ENCODE measurements around the gene CA4. TPM values are rescaled to one million over a fixed set of nuclear protein-coding genes. Genes with fewer than 3 reads are reported as not detected.

Gene CA4
- total RNA-seq, 1 donor from 2014 or later = 73.1 TPM

GRCh38 chr17:60134396-60135150, 15.2 kb upstream of the CA4 start:
- Histone ChIP-seq H3K4me3 (peak overlapping the region; percentile 75), H3K9me3 (no peaks in the 10 kb centered on the region), H3K4me1 (peaks cover 19% of the 10 kb centered on the region), H3K27me3 (peaks cover 21% of the 10 kb centered on the region), H3K27ac (peak overlapping the region; percentile 80), H3K36me3 (no peaks in the 10 kb centered on the region)
- TF ChIP-seq CTCF (IDR thresholded peaks at IDR 0.05) = no peak
- peak; percentile 53 for DNase-seq
- intact Hi-C loops (cut with DNase I) = no loop called here
- peak; percentile 15 for ATAC-seq

GRCh38 chr17:60135151-60135950, 14.4 kb upstream of the CA4 start:
- peak overlapping the region; percentile 80 for H3K27ac ChIP-seq
- intact Hi-C loops (cut with DNase I) = no loop called here
- H3K27me3 ChIP-seq = peaks cover 29% of the 10 kb centered on the region
- DNase-seq (peak; percentile 95), ATAC-seq (peak; percentile 97)
- H3K4me3 ChIP-seq = peak overlapping the region; percentile 75
- H3K9me3 ChIP-seq = no peaks in the 10 kb centered on the region
- H3K36me3 ChIP-seq = no peaks in the 10 kb centered on the region
- peaks cover 21% of the 10 kb centered on the region for H3K4me1 ChIP-seq
- TF ChIP-seq CTCF (IDR thresholded peaks at IDR 0.05) = no peak

- DNase-seq (peak; percentile 17), ATAC-seq (no peak)
- no peak for TF ChIP-seq CTCF (IDR thresholded peaks at IDR 0.05)
- Histone ChIP-seq H3K27ac (no peak overlapping the region), H3K4me1 (peaks cover 26% of the 10 kb centered on the region), H3K4me3 (no peak overlapping the region), H3K9me3 (no peaks in the 10 kb centered on the region), H3K27me3 (peaks cover 37% of the 10 kb centered on the region), H3K36me3 (no peaks in the 10 kb centered on the region)
- intact Hi-C loops (cut with DNase I) = no loop called here
Measured at GRCh38 chr17:60135951-60136666, 13.7 kb upstream of the CA4 start.

- Histone ChIP-seq H3K27ac (no peak overlapping the region), H3K27me3 (peaks cover 43% of the 10 kb centered on the region), H3K9me3 (no peaks in the 10 kb centered on the region), H3K36me3 (no peaks in the 10 kb centered on the region), H3K4me3 (no peak overlapping the region), H3K4me1 (peaks cover 38% of the 10 kb centered on the region)
- DNase-seq (no peak), ATAC-seq (no peak)
- no peak for TF ChIP-seq CTCF (IDR thresholded peaks at IDR 0.05)
- intact Hi-C loops (cut with DNase I) = no loop called here
Measured at GRCh38 chr17:60137731-60138130, 12.0 kb upstream of the CA4 start.

- no peak overlapping the region for H3K27ac ChIP-seq
- H3K9me3 ChIP-seq = no peaks in the 10 kb centered on the region
- H3K27me3 ChIP-seq = peaks cover 43% of the 10 kb centered on the region
- no peaks in the 10 kb centered on the region for H3K36me3 ChIP-seq
- peaks cover 38% of the 10 kb centered on the region for H3K4me1 ChIP-seq
- TF ChIP-seq CTCF (IDR thresholded peaks at IDR 0.05) = no peak
- ATAC-seq (no peak), DNase-seq (peak; percentile 53)
- H3K4me3 ChIP-seq = no peak overlapping the region
- intact Hi-C loops (cut with DNase I) = no loop called here
Measured at GRCh38 chr17:60138769-60139437, 10.9 kb upstream of the CA4 start.

Measured in upper lobe of right lung (tissue), 1 donor.